Right cardiac atrium (tissue), 5 donors: Measurements from ENCODE around the gene CEBPB. TPM values are rescaled to one million over a fixed set of nuclear protein-coding genes. Genes with fewer than 3 reads are reported as not detected.
A peak's percentile ranks its signal among the peaks of the same experiment; 100 is the strongest.

ENCODE experiments used
- ATAC-seq, 2 donors: fragments of 200-7000 bp; cut with Tn5 transposase; one replicate each; pipeline versions ENCODE4 v1.8.0 to v1.9.1; 2020; ENCODE audit warnings: moderate library complexity in 2 of 2, mild to moderate bottlenecking in 1 of 2
- DNase-seq, 3 donors: peaks; one replicate each; pipeline ENCODE4 v3.0.0-alpha.2; 2020
- H3K27ac ChIP-seq: one replicate; pipeline ENCODE4 v1.5.1; 2013; ENCODE audit warnings: mild to moderate bottlenecking, low read length, control low read depth, moderate library complexity
- H3K27me3 ChIP-seq: one replicate; pipeline ENCODE4 v1.6.1; 2013; ENCODE audit not compliant: control insufficient read depth, insufficient read depth
- H3K4me1 ChIP-seq: one replicate; pipeline ENCODE4 v1.6.1; 2013; ENCODE audit warnings: low read length; ENCODE audit not compliant: control insufficient read depth, insufficient read depth
- H3K4me3 ChIP-seq: one replicate; pipeline ENCODE4 v1.5.1; 2013; ENCODE audit warnings: low read length, control low read depth
- H3K9me3 ChIP-seq: one replicate; pipeline ENCODE4 v1.6.1; 2013; ENCODE audit warnings: low read length; ENCODE audit not compliant: control insufficient read depth
- WGBS: extraction: QIAGEN DNeasy Blood & Tissue Kit; methylation state at CpG from one replicate; pipeline ENCODE4 v1.1.7; 2013; 5-methylcytosine and 5-hydroxymethylcytosine counted together
- intact Hi-C, 4 donors: fragments of 100-400 bp; cut with DNase I; formaldehyde crosslinking; loops; one replicate each; pipeline versions ENCODE4 v1.11.0 to v1.14.0; 2022 to 2023
- polyA plus RNA-seq: library from polyadenylated mRNA; stranded (reverse); fragments of 200-250 nt; gene quantifications from one replicate; pipeline ENCODE4 v1.2.3, GENCODE V29; 2013
- total RNA-seq, 4 donors: library from RNA; stranded (reverse); fragmentation: NEBNext Ultra II Directional; extraction: Animal tissue kit (Norgen Biotek cat#: 25700); gene quantifications; one replicate each; pipeline ENCODE4 v1.2.1, GENCODE V29; 2021
- donor health status: healthy with polysubstance abuse.
- donor health status: DM: no; HTN: yes; CAD: no.
- donor health status: DM: no; HTN: no; CAD: no.
- donor health status: DM: no; HTN: yes; CAD: no; lungs with severe emphysema.
- donor health status: DM: yes; HTN: yes; CAD: no.

The CEBPB gene
- total and polyA plus RNA-seq, 5 donors = 16.4 to 92.4 (median 64.1) TPM

DNA sequence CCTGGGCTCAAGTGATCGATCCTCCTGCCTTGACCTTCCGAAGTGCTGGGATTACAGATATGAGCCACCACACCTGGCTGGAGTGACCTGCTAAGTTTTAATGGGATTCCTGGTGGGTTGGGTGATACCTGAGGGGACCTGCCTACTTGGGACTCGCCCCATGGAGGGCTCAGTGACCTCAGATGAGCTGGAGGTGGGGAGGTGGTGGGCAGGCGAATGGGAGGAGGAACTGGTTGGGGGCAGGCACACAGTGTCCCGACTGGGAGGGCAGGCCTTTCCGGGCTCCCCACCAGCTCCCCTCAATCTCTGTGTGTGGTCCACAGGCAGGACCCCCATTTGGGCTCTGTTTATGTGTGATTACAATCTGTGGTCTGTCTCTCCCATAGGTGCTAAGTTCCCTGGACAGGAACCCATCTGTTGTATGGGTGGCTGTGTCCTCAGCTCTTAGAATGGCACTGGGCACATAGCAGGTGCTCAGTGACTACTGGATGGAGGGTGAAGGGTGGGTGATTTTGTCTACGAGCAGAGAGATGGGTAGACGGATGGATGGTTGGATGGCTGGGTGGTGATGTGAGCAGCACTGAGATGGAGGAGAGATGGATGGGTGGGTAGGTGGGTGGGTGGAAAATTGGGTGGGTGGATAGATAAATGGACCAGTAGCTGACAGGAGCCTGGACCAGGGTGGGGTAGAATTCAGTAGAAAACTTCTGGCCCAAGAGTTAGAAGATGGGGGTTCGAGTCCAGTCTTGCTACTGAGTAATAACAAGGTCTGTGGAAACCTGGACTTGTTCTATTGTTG lies 23.8 kb downstream of the CEBPB start:
- H3K9me3 ChIP-seq = no peaks in the 10 kb centered on the region
- no peaks in the 10 kb centered on the region for H3K4me1 ChIP-seq
- no peak overlapping the region for H3K27ac ChIP-seq
- WGBS = 89% methylated on average over 9 of the region's 9 CpGs
- no peak overlapping the region for H3K4me3 ChIP-seq
- no peak for DNase-seq
- no peaks in the 10 kb centered on the region for H3K27me3 ChIP-seq
- intact Hi-C loops = loop anchor here in 1 of 4 donors (5.0 kb wide), 1 partner anchor 58 kb away; no protein-coding TSS in a partner anchor
- ATAC-seq = no peak

- 48% methylated on average over 8 of the region's 8 CpGs for WGBS
- Histone ChIP-seq H3K9me3 (no peaks in the 10 kb centered on the region), H3K4me3 (no peak overlapping the region), H3K27ac (no peak overlapping the region), H3K4me1 (no peaks in the 10 kb centered on the region), H3K27me3 (no peaks in the 10 kb centered on the region)
- ATAC-seq (no peak), DNase-seq (no peak)
- intact Hi-C loops = no loop called here
These were observed 24.6 kb downstream of the CEBPB start for GRCh38 chr20:50215101-50215690.

GRCh38 chr20:50215926-50216325 lies 25.3 kb downstream of the CEBPB start:
- intact Hi-C loops = no loop called here
- H3K4me3 ChIP-seq = no peak overlapping the region
- 81% methylated on average over 9 of the region's 9 CpGs for WGBS
- no peak overlapping the region for H3K27ac ChIP-seq
- ATAC-seq (no peak), DNase-seq (no peak)
- no peaks in the 10 kb centered on the region for H3K27me3 ChIP-seq
- no peaks in the 10 kb centered on the region for H3K4me1 ChIP-seq
- H3K9me3 ChIP-seq = no peaks in the 10 kb centered on the region

DNA sequence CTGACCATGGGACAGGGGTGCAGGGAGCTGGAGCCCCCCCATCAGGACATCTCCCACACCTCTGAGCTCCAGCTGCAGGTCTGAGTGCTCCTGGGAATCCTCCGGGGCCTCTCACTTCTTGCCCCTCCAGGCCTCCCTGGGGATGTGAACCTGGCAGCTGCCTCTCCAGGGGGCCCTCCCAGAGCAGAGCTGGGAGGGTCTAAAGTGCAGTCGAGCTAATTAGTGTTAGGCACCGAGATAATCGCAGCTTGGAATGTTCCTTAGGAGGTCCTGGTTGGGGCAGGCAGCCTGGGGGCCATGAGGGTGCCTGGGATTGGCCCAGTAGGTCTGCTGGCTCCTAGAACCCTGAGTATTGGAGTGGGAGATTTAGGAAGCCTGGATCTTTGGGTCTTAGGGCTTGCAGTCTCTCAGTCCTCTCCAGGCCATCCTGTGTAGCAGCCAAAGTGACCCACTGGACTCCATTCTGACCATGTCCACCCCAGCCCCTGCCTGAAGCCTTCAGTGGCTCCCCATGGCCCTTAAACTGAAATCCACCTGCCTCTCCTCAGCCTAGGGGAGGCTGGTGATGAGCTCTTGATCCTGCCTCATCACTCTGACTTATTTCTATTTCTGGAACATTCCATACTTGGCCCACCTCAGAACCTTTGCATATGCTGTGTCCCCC lies 26.0 kb downstream of the CEBPB start:
- intact Hi-C loops = no loop called here
- WGBS = 45% methylated on average over 4 of the region's 4 CpGs
- no peak for DNase-seq

DNA sequence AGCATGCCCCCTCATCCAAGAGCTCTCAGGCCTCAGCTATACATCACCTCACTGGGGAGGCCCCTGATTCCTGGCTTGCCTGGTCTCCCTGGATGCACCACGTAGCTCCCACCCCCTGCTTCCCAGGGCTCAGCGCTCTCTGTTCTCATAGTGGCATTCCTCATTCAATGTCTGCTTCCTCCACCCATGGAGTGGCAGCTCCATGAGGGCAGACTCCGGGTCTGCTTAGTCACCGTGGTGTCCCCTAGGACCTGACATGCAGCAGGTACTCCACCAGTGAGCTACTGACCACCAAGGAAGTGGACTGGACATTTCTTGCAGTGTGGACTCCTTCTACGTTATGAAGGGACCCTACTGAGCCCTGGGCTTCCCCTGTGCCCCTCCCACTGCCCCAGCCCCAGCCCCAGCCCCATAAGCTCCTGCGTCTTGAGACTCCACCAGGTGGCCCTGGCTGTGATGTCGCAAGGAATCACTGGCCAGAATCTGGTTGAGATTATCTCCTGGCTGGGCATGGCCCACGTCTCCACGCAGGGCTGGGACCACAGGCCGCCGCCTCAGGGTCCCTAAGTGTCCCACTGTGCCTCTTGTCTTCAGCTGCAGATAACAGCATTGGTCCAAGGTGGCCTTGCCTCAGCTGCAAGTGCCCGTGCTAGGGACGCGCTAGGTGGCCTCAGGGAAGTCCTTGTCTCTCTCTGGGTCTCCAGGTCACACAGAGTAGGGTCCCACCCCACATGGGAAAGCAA lies 26.7 kb downstream of the CEBPB start:
- ATAC-seq (no peak), DNase-seq (no peak)
- H3K27ac ChIP-seq = no peak overlapping the region
- 95% methylated on average over 14 of the region's 14 CpGs for WGBS
- H3K4me3 ChIP-seq = no peak overlapping the region
- H3K9me3 ChIP-seq = no peaks in the 10 kb centered on the region
- H3K27me3 ChIP-seq = no peaks in the 10 kb centered on the region
- intact Hi-C loops = no loop called here
- H3K4me1 ChIP-seq = no peaks in the 10 kb centered on the region

More for the DNA sequence above, 26.0 kb downstream of the CEBPB start:
- no peaks in the 10 kb centered on the region for H3K9me3 ChIP-seq
- no peaks in the 10 kb centered on the region for H3K4me1 ChIP-seq
- no peak overlapping the region for H3K4me3 ChIP-seq
- H3K27ac ChIP-seq = no peak overlapping the region
- H3K27me3 ChIP-seq = no peaks in the 10 kb centered on the region
- no peak for ATAC-seq

GRCh38 chr20:50218987-50219435 lies 28.4 kb downstream of the CEBPB start:
- no peak overlapping the region for H3K27ac ChIP-seq
- H3K4me1 ChIP-seq = no peaks in the 10 kb centered on the region
- no peaks in the 10 kb centered on the region for H3K9me3 ChIP-seq
- ATAC-seq = no peak
- intact Hi-C loops = no loop called here
- no peaks in the 10 kb centered on the region for H3K27me3 ChIP-seq
- no peak for DNase-seq
- 58% methylated on average over 5 of the region's 5 CpGs for WGBS
- H3K4me3 ChIP-seq = no peak overlapping the region

GRCh38 chr20:50219600-50219999 lies 29.0 kb downstream of the CEBPB start:
- Histone ChIP-seq H3K27me3 (no peaks in the 10 kb centered on the region), H3K4me3 (no peak overlapping the region), H3K9me3 (no peaks in the 10 kb centered on the region), H3K4me1 (peaks cover 4% of the 10 kb centered on the region), H3K27ac (no peak overlapping the region)
- WGBS = 84% methylated on average over 4 of the region's 4 CpGs
- no peak for ATAC-seq
- intact Hi-C loops = no loop called here
- no peak for DNase-seq

DNA sequence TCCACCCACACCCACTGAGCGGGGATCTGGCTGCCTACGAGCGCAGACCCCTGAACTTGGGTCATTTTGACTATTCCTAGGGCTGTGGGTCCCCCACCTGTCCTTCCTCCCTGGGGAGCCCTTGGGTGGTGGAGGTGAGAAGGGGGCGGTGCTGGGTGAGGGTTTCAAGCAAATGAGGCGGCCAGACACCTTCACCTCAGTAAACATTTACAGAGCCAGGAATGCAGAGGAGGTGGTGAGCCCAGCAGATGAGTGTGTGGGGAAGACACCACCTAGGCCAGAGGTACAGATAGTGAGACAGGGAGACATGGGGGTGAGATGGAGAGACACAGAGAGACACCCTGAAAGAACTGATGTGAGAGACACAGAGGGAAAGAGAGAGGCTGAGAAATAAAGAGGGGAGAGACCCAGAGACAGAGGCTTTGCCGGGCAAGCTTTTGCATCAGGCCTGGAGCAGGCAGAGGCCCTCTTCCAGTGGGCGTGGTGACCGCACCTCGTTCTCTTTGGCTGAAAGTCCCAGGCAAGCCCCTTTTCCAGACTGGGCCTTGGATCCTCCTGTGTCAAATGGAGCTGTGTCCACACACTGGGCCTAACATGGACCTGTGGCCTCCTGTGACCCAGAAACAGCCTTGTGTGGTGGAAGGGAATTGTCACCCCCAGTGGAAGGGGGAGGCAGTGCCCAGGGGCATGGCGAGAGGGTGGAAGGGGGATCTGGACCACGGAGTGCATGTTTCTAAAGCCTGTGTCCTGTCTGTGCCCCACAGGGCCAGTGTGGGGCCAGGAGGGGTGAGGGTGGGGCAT lies 29.7 kb downstream of the CEBPB start:
- 83% methylated on average over 11 of the region's 11 CpGs for WGBS
- intact Hi-C loops = no loop called here
- Histone ChIP-seq H3K4me1 (peaks cover 6% of the 10 kb centered on the region), H3K4me3 (no peak overlapping the region), H3K27me3 (no peaks in the 10 kb centered on the region), H3K27ac (no peak overlapping the region), H3K9me3 (no peaks in the 10 kb centered on the region)
- no peak for DNase-seq
- no peak for ATAC-seq

GRCh38 chr20:50220894-50221365 lies 30.3 kb downstream of the CEBPB start:
- no peaks in the 10 kb centered on the region for H3K9me3 ChIP-seq
- ATAC-seq (no peak), DNase-seq (peak in 1 of 3 donors; percentile 60)
- no peak overlapping the region for H3K27ac ChIP-seq
- 75% methylated on average over 13 of the region's 13 CpGs for WGBS
- H3K4me1 ChIP-seq = peaks cover 6% of the 10 kb centered on the region
- intact Hi-C loops = no loop called here
- H3K4me3 ChIP-seq = no peak overlapping the region
- no peaks in the 10 kb centered on the region for H3K27me3 ChIP-seq
